ENCODE results near the gene CFAP47.
"Not testable (repeated sequence)": the region's sequence is repeated elsewhere in the genome, so short reads cannot be mapped to it uniquely, and the experiment has no call there.

CFAP47 gene

GRCh38 chrX:35919536-35920309 is at the start of gene CFAP47:
Gene CFAP47 (plus strand): TSS chrX:35919734. CDS start chrX:35919800, 66 bp downstream.
- no peak for DNase-seq

GRCh38 chrX:35880601-35881000 is 38.9 kb upstream of the CFAP47 start:
- DNase-seq, result no peak

- no peak for DNase-seq
These were observed 33.4 kb upstream of the CFAP47 start for GRCh38 chrX:35886135-35886534.

- DNase-seq, result no peak
These were observed 28.8 kb upstream of the CFAP47 start for GRCh38 chrX:35890699-35891098.

- DNase-seq, result not testable (repeated sequence)
These were observed 67.3 kb downstream of the CFAP47 start for GRCh38 chrX:35986816-35987215.

GRCh38 chrX:36007207-36007606 is 87.7 kb downstream of the CFAP47 start:
- no peak for DNase-seq

- no peak for DNase-seq
These were observed 99.6 kb downstream of the CFAP47 start for GRCh38 chrX:36019125-36019524.

- no peak for DNase-seq
These were observed 116.0 kb downstream of the CFAP47 start for GRCh38 chrX:36035550-36035949.

- DNase-seq, result no peak
These were observed 143.2 kb downstream of the CFAP47 start for GRCh38 chrX:36062778-36063177.

GRCh38 chrX:36071061-36071460 is 151.5 kb downstream of the CFAP47 start:
- no peak for DNase-seq

GRCh38 chrX:36075009-36075408 is 155.5 kb downstream of the CFAP47 start:
- DNase-seq, result not testable (repeated sequence)

GRCh38 chrX:36083256-36083655 is 163.7 kb downstream of the CFAP47 start:
- DNase-seq, result no peak

GRCh38 chrX:36087366-36087765 is 167.8 kb downstream of the CFAP47 start:
- DNase-seq, result no peak

GRCh38 chrX:36088939-36089338 is 169.4 kb downstream of the CFAP47 start:
- DNase-seq, result not testable (repeated sequence)

- no peak for DNase-seq
These were observed 182.9 kb downstream of the CFAP47 start for GRCh38 chrX:36102425-36102824.

- no peak for DNase-seq
These were observed 196.7 kb downstream of the CFAP47 start for GRCh38 chrX:36116222-36116621.

- no peak for DNase-seq
These were observed 239.7 kb downstream of the CFAP47 start for GRCh38 chrX:36159254-36159653.

- DNase-seq, result no peak
These were observed 240.5 kb downstream of the CFAP47 start for GRCh38 chrX:36160081-36160480.

GRCh38 chrX:36198575-36198974 is 279.0 kb downstream of the CFAP47 start:
- DNase-seq, result no peak

GRCh38 chrX:36199928-36200327 is 280.4 kb downstream of the CFAP47 start:
- no peak for DNase-seq

- DNase-seq, result no peak
These were observed 295.4 kb downstream of the CFAP47 start for GRCh38 chrX:36214924-36215323.

- no peak for DNase-seq
These were observed 299.3 kb downstream of the CFAP47 start for GRCh38 chrX:36218801-36219200.

GRCh38 chrX:36234840-36235528 is 315.4 kb downstream of the CFAP47 start:
- not testable (repeated sequence) for DNase-seq

GRCh38 chrX:36241397-36241796 is 321.9 kb downstream of the CFAP47 start:
- no peak for DNase-seq

All from activated T-cell treated with anti-CD3 and anti-CD28 coated beads for 4 hours (primary cell).